CD14-positive monocyte (primary cell): ENCODE data around the gene UVRAG. TPM values are rescaled to one million over a fixed set of nuclear protein-coding genes. Genes with fewer than 3 reads are reported as not detected.

Experiments used
- DNase-seq, 3 donors: peaks; one replicate each; pipeline ENCODE4 v3.0.0-alpha.2; 2011 to 2022
- H2AFZ ChIP-seq: 2 replicates; pipeline ENCODE4 v1.6.0; 2012; ENCODE audit warnings: mild to moderate bottlenecking, low read depth, low read length, inconsistent platforms; ENCODE audit not compliant: insufficient read depth, poor library complexity, severe bottlenecking
- H3K27ac ChIP-seq, 2 donors: 1 replicate in 1 of 2; 2 replicates in 1 of 2; pipeline ENCODE4 v1.5.1; 2012 to 2013; ENCODE audit warnings: low read length in 2 of 2, control low read depth in 1 of 2, inconsistent platforms in 1 of 2, low read depth in 1 of 2, mild to moderate bottlenecking in 1 of 2
- H3K27me3 ChIP-seq, 2 donors: one replicate each; pipeline versions ENCODE4 v1.6.0 to v1.6.1; 2011 to 2013; ENCODE audit warnings: low read length in 2 of 2; ENCODE audit not compliant: control insufficient read depth in 2 of 2, insufficient read depth in 2 of 2
- H3K36me3 ChIP-seq, 2 donors: replicated peaks in 1 of 2; 1 replicate in 1 of 2; 2 replicates in 1 of 2; pipeline versions ENCODE4 v1.5.1 to v1.6.1; 2012 to 2013; ENCODE audit warnings: low read length in 2 of 2, control low read depth in 1 of 2, inconsistent platforms in 1 of 2, mild to moderate bottlenecking in 1 of 2; ENCODE audit not compliant: insufficient read depth in 2 of 2, control insufficient read depth in 1 of 2
- H3K4me1 ChIP-seq, 2 donors: 1 replicate in 1 of 2; 2 replicates in 1 of 2; pipeline versions ENCODE4 v1.5.1 to v1.6.1; 2012 to 2013; ENCODE audit warnings: low read length in 2 of 2, control low read depth in 1 of 2, inconsistent platforms in 1 of 2, mild to moderate bottlenecking in 1 of 2, moderate library complexity in 1 of 2; ENCODE audit not compliant: insufficient read depth in 2 of 2, control insufficient read depth in 1 of 2
- H3K4me2 ChIP-seq: replicated peaks from 2 replicates; pipeline ENCODE3; 2012; ENCODE audit warnings: low read length, moderate library complexity, mild to moderate bottlenecking; ENCODE audit not compliant: poor library complexity, severe bottlenecking; ENCODE audit errors: extremely low read depth
- H3K4me3 ChIP-seq, 3 experiments: fragments of 200-600 bp in 1 of 3; sonication (generic) in 1 of 3; replicated peaks in 1 of 3; 1 replicate in 2 of 3; 2 replicates in 1 of 3; pipeline ENCODE4 v1.5.1; 2011 to 2013; ENCODE audit warnings: low read length in 3 of 3, mild to moderate bottlenecking in 3 of 3, control low read depth in 2 of 3, low read depth in 2 of 3, inconsistent platforms in 1 of 3, moderate library complexity in 1 of 3
- H3K79me2 ChIP-seq: 2 replicates; pipeline ENCODE4 v1.6.0; 2012; ENCODE audit warnings: mild to moderate bottlenecking, control low read depth, inconsistent platforms, low read length, moderate library complexity; ENCODE audit not compliant: insufficient read depth
- H3K9ac ChIP-seq: 2 replicates; pipeline ENCODE4 v1.6.0; 2017; ENCODE audit warnings: low read length, mild to moderate bottlenecking; ENCODE audit not compliant: insufficient read depth, poor library complexity, severe bottlenecking
- H3K9me3 ChIP-seq, 2 donors: replicated peaks in 1 of 2; 1 replicate in 1 of 2; 2 replicates in 1 of 2; pipeline versions ENCODE4 v1.5.1 to v1.6.1; 2012 to 2013; ENCODE audit warnings: low read length in 2 of 2, control low read depth in 1 of 2; ENCODE audit not compliant: control insufficient read depth in 1 of 2, insufficient read depth in 1 of 2
- H4K20me1 ChIP-seq: 2 replicates; pipeline ENCODE4 v1.6.0; 2012; ENCODE audit warnings: mild to moderate bottlenecking, low read length, control low read depth, moderate library complexity; ENCODE audit not compliant: insufficient read depth
- H3K27ac Mint-ChIP-seq, 7 donors: one replicate each; pipeline ENCODE4 v1.8.0; 2020; ENCODE audit warnings: mild to moderate bottlenecking in 7 of 7, mixed read lengths in 7 of 7, moderate library complexity in 6 of 7, inconsistent platforms in 2 of 7
- H3K27me3 Mint-ChIP-seq, 3 donors: one replicate each; pipeline ENCODE4 v1.8.0; 2021 to 2022; ENCODE audit warnings: low read depth in 3 of 3, mild to moderate bottlenecking in 3 of 3, mixed read lengths in 3 of 3, moderate library complexity in 3 of 3, inconsistent platforms in 1 of 3
- H3K36me3 Mint-ChIP-seq, 2 donors: one replicate each; pipeline ENCODE4 v1.8.0; 2020; ENCODE audit warnings: mixed read lengths in 2 of 2, inconsistent platforms in 1 of 2, mild to moderate bottlenecking in 1 of 2
- H3K4me1 Mint-ChIP-seq: one replicate; pipeline ENCODE4 v1.8.0; 2020; ENCODE audit warnings: mild to moderate bottlenecking, mixed read lengths
- H3K4me3 Mint-ChIP-seq, 2 donors: one replicate each; pipeline ENCODE4 v1.8.0; 2020; ENCODE audit warnings: mild to moderate bottlenecking in 2 of 2, mixed read lengths in 2 of 2, moderate library complexity in 1 of 2
- H3K9me3 Mint-ChIP-seq, 7 donors: one replicate each; pipeline ENCODE4 v1.8.0; 2020 to 2022; ENCODE audit warnings: mixed read lengths in 7 of 7, mild to moderate bottlenecking in 6 of 7, moderate library complexity in 6 of 7, inconsistent platforms in 2 of 7
- WGBS: methylation state at CpG from one replicate; pipeline ENCODE4 v1.1.5; 2013; ENCODE audit warnings: missing lambda C conversion rate; ENCODE audit not compliant: insufficient coverage; 5-methylcytosine and 5-hydroxymethylcytosine counted together
- intact Hi-C, 2 donors: fragments of 100-400 bp; cut with micrococcal nuclease; formaldehyde crosslinking; loops; one replicate each; pipeline versions ENCODE4 v1.15.0 to v1.15.1; 2023
- polyA plus RNA-seq, 3 donors: library from polyadenylated mRNA; depleted of rRNA in 1 of 3; unstranded in 2 of 3; stranded (reverse) in 1 of 3; fragments of 300-500 nt in 2 of 3; fragments of >200 nt in 1 of 3; fragmentation: Illumina TruSeq in 2 of 3; gene quantifications; 1 replicate in 2 of 3; 2 replicates in 1 of 3; pipeline ENCODE4 v1.2.3, GENCODE V29; 2012 to 2021
- TF ChIP-seq, protein P1 (sequence below): fragments of 200-600 bp; IDR thresholded peaks from one replicate; pipeline ENCODE4 v1.8.0; 2022; ENCODE audit warnings: antibody characterized with exemption, mild to moderate bottlenecking

The UVRAG gene
- polyA plus RNA-seq, 3 donors: 13.7 to 20.5 (median 20.0) TPM

DNA sequence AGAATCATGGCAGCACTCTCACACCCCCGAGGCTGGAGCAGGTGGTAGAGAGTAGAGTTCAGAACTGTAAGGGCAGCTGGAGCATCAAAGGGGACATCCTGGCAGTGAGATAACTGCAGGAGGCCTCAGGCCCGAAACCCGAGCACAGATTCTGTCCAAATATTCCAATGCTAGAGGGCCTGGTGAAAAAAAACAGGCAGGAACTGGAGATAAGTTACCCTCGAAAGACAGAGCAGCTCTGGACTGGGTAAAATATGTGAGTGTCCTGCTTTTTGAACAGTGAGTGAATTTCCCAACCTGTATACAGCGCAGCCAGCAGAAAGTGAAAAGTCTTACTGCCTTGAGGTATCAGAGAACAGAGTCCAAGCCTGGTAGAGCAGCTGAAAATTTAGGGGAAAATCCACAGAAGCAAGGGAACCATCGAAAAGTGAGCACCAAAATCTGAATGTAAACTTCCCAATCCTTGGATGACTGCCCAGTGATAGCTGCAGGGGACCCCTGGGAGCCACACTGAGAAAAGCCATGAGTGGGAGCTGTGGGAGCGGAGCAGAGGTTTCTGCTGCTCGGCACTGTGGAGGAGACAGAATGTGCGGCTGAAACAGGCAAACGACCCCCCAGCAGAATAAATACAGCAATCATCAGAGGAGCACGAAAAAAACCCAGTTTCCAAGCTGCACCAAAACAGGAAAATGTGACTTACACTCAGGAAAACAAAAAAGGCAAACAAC, 340.7 kb downstream of the UVRAG start:
- Mint-ChIP-seq H3K27me3 (peaks cover 8 to 19% (median 10%) of the 10 kb centered on the region in 3 donors), H3K27ac (no peak overlapping the region), H3K4me3 (no peak overlapping the region), H3K9me3 (no peaks in the 10 kb centered on the region), H3K36me3 (no peaks in the 10 kb centered on the region), H3K4me1 (peaks cover 16% of the 10 kb centered on the region)
- H3K79me2 ChIP-seq: no peaks in the 10 kb centered on the region
- 96% methylated on average over 10 of the region's 11 CpGs for WGBS
- H3K4me2 ChIP-seq: no peak overlapping the region
- DNase-seq: no peak
- no peaks in the 10 kb centered on the region for H3K9me3 ChIP-seq
- no peak overlapping the region for H3K27ac ChIP-seq
- H3K4me1 ChIP-seq: peaks cover 10 to 12% of the 10 kb centered on the region in 2 donors
- H3K4me3 ChIP-seq: no peak overlapping the region
- H2AFZ ChIP-seq: no peak overlapping the region
- intact Hi-C loops: loop anchor here (10.0 kb wide), 2 partner anchors 351 to 451 kb away; no protein-coding TSS in a partner anchor
- no peaks in the 10 kb centered on the region for H3K36me3 ChIP-seq
- no peaks in the 10 kb centered on the region for H4K20me1 ChIP-seq
- no peak overlapping the region for H3K9ac ChIP-seq
- H3K27me3 ChIP-seq: no peaks in the 10 kb centered on the region
- TF ChIP-seq, protein P1, sequence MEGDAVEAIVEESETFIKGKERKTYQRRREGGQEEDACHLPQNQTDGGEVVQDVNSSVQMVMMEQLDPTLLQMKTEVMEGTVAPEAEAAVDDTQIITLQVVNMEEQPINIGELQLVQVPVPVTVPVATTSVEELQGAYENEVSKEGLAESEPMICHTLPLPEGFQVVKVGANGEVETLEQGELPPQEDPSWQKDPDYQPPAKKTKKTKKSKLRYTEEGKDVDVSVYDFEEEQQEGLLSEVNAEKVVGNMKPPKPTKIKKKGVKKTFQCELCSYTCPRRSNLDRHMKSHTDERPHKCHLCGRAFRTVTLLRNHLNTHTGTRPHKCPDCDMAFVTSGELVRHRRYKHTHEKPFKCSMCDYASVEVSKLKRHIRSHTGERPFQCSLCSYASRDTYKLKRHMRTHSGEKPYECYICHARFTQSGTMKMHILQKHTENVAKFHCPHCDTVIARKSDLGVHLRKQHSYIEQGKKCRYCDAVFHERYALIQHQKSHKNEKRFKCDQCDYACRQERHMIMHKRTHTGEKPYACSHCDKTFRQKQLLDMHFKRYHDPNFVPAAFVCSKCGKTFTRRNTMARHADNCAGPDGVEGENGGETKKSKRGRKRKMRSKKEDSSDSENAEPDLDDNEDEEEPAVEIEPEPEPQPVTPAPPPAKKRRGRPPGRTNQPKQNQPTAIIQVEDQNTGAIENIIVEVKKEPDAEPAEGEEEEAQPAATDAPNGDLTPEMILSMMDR: no peak

DNA sequence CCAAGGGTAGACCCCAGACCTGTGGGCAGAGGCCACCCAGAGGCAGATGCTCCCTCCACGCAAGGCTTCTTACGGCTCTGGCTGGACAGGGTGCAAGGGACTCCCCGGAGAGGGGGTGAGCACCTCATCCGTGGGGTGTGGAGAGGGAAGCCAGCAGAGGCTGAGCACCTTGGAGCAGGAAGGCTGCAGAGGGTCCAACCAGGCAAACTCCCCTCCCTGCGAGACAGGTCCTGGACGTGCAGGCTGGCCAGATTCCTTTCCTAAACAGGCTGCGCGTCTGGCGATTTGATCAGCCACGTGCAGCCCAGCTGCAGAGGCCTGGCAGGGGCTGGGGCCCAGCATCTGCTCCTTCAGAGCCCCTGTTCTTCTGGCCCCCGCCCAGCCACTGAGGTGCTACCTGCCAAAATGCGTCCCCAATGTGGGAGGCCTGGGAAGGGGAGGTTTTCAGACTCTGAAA, 342.0 kb downstream of the UVRAG start:
- Histone ChIP-seq H3K4me1 (peaks cover 9 to 10% of the 10 kb centered on the region in 2 donors), H3K9ac (no peak overlapping the region), H3K9me3 (no peaks in the 10 kb centered on the region), H3K79me2 (no peaks in the 10 kb centered on the region), H3K4me3 (no peak overlapping the region), H4K20me1 (no peaks in the 10 kb centered on the region), H3K27me3 (no peaks in the 10 kb centered on the region), H3K27ac (no peak overlapping the region), H3K4me2 (no peak overlapping the region), H3K36me3 (no peaks in the 10 kb centered on the region), H2AFZ (no peak overlapping the region)
- H3K27ac Mint-ChIP-seq: no peak overlapping the region
- H3K36me3 Mint-ChIP-seq: no peaks in the 10 kb centered on the region
- peaks cover 8 to 17% (median 10%) of the 10 kb centered on the region in 3 donors for H3K27me3 Mint-ChIP-seq
- TF ChIP-seq, protein P1: no peak
- H3K4me1 Mint-ChIP-seq: peaks cover 13% of the 10 kb centered on the region
- DNase-seq: no peak
- H3K4me3 Mint-ChIP-seq: no peak overlapping the region
- WGBS: 93% methylated on average over 6 of the region's 12 CpGs
- no peaks in the 10 kb centered on the region for H3K9me3 Mint-ChIP-seq
- intact Hi-C loops: loop anchor here (10.0 kb wide), 2 partner anchors 352 to 452 kb away; no protein-coding TSS in a partner anchor
